Testis (tissue), 3 donors: Measurements from ENCODE around the gene SEC24B. TPM values are rescaled to one million over a fixed set of nuclear protein-coding genes. Genes with fewer than 3 reads are reported as not detected.

Experiments used
- DNase-seq: peaks from one replicate; pipeline ENCODE4 v3.0.0-alpha.2; 2019
- H3K27ac ChIP-seq, 2 donors: fragments of 200-600 bp; sonication (generic); one replicate each; pipeline ENCODE4 v1.5.1; 2019
- H3K27me3 ChIP-seq: fragments of 200-600 bp; sonication (generic); one replicate; pipeline ENCODE4 v1.5.1; 2019
- H3K36me3 ChIP-seq: fragments of 200-600 bp; sonication (generic); one replicate; pipeline ENCODE4 v1.5.1; 2017; ENCODE audit warnings: low read depth; ENCODE audit errors: missing control alignments
- H3K4me1 ChIP-seq: fragments of 200-600 bp; sonication (generic); one replicate; pipeline ENCODE4 v1.5.1; 2019
- H3K4me3 ChIP-seq, 2 donors: fragments of 200-600 bp; sonication (generic); one replicate each; pipeline ENCODE4 v1.5.1; 2017 to 2019
- H3K9me3 ChIP-seq: fragments of 200-600 bp; sonication (generic); one replicate; pipeline ENCODE4 v1.5.1; 2017
- CTCF ChIP-seq, 3 experiments: fragments of 450-650 bp in 2 of 3; fragments of 200-600 bp in 1 of 3; sonication (generic) in 1 of 3; IDR thresholded peaks; one replicate each; pipeline ENCODE4 v1.5.1; 2016 to 2019; ENCODE audit warnings: antibody characterized with exemption in 3 of 3, mild to moderate bottlenecking in 2 of 3, moderate library complexity in 1 of 3
- POLR2A ChIP-seq: fragments of 450-650 bp; IDR thresholded peaks from one replicate; pipeline ENCODE4 v1.6.1; 2017; ENCODE audit warnings: antibody characterized with exemption, mild to moderate bottlenecking, moderate library complexity
- WGBS, 2 donors: methylation state at CpG; one replicate each; pipeline ENCODE4 v1.1.5; 2018; 5-methylcytosine and 5-hydroxymethylcytosine counted together
- intact Hi-C: fragments of 100-400 bp; cut with DNase I; formaldehyde crosslinking; loops from one replicate; pipeline ENCODE4 v1.15.1; 2023; ENCODE audit warnings: low total_unique reads
- polyA plus RNA-seq: library from polyadenylated mRNA; stranded (reverse); fragments of 350-450 nt; fragmentation: Illumina TruSeq; extraction: RNeasy Lipid Tissue Mini Kit (QIAGEN cat#74804); gene quantifications from one replicate; pipeline ENCODE4 v1.2.3, GENCODE V29; 2014; ENCODE audit warnings: low read depth, low replicate concordance; ENCODE audit not compliant: insufficient read depth
- total RNA-seq, 2 donors: library from RNA; depleted of rRNA; stranded (reverse); fragments of >200 nt; gene quantifications; one replicate each; pipeline ENCODE4 v1.2.3, GENCODE V29; 2016

SEC24B gene
- total and polyA plus RNA-seq, 3 donors from 2014 or later = 22.7 to 38.6 (median 36.0) TPM

GRCh38 chr4:109560687-109561461 is 127.3 kb downstream of the SEC24B start:
- no peaks in the 10 kb centered on the region for H3K27me3 ChIP-seq
- intact Hi-C loops = no loop called here
- no peaks in the 10 kb centered on the region for H3K36me3 ChIP-seq
- peak overlapping the region; percentile 42 to 85 for H3K27ac ChIP-seq
- H3K4me3 ChIP-seq = peak overlapping the region; percentile 67 to 68
- no peak for TF ChIP-seq CTCF (IDR thresholded peaks at IDR 0.05)
- TF ChIP-seq POLR2A = no peak
- 1% methylated on average over 11 to 29 of the region's 29 CpGs for WGBS, 2 donors
- DNase-seq = peak; percentile 34
- H3K4me1 ChIP-seq = no peaks in the 10 kb centered on the region
- H3K9me3 ChIP-seq = no peaks in the 10 kb centered on the region

DNA sequence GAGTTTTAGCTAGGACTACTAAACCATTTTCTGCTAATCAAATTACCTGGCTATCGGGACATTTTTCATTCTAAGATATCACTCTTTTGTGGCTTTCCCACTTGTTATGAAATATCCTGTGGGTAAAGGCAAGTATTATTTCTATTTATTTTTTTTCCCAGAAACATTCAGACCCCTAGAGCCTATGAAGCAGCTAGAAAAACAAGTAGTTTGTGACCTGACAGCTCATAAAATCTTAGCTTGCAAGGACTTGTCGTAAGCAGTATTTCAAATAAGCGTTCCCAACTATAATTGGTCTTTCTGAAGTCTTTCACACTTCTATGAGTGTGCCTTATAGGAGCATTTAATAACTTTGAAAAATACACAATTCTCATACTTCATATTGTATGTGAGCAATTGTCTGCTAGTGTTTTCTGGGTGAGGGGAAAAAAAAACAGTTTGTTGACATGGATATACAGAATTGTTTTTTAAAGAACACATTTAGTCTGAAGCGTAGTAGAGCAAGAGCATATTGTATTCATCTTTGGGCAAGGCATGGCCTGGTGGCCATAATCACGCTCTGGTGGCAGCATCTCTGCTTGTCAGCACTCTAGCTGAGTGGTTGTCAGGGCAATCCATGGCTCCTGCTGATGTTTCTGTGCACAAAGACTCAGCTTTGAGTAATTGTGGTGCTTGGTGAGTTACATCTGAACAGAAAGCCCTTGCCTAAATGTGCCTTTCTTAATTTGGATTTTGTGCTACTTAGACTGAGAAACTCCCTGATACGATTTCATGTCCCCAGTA is 129.0 kb downstream of the SEC24B start:
- no peak overlapping the region for H3K4me3 ChIP-seq
- TF ChIP-seq CTCF (IDR thresholded peaks at IDR 0.05) (no peak), POLR2A (no peak)
- DNase-seq = no peak
- 83 to 93% methylated on average over 6 of the region's 6 CpGs for WGBS, 2 donors
- H3K36me3 ChIP-seq = no peaks in the 10 kb centered on the region
- H3K27ac ChIP-seq = no peak overlapping the region
- H3K27me3 ChIP-seq = no peaks in the 10 kb centered on the region
- H3K4me1 ChIP-seq = no peaks in the 10 kb centered on the region
- intact Hi-C loops = no loop called here
- no peaks in the 10 kb centered on the region for H3K9me3 ChIP-seq

DNA sequence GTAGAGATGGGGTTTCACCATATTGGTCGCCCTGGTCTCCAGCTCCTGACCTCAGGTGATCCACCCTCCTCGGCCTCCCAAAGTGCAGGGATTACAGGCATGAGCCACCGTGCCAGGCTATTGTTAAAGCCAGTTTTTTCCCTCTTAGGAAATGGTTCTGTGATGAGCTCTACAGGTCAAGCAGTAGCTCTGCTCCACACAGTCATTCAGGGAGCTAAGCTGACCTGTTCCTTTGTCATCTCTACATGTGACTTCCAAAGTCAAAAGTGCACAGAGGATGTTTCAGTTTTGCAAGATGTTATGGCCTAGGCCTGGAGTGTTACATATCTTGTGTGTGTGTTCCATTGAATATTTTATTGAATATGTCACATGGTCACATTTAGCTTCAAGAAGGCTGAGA is 137.9 kb downstream of the SEC24B start:
- no peak overlapping the region for H3K4me3 ChIP-seq
- intact Hi-C loops = no loop called here
- TF ChIP-seq POLR2A = no peak
- TF ChIP-seq CTCF (IDR thresholded peaks at IDR 0.05) = no peak
- no peak overlapping the region for H3K27ac ChIP-seq
- no peaks in the 10 kb centered on the region for H3K9me3 ChIP-seq
- H3K4me1 ChIP-seq = no peaks in the 10 kb centered on the region
- no peaks in the 10 kb centered on the region for H3K27me3 ChIP-seq
- 95 to 97% methylated on average over 3 of the region's 3 CpGs for WGBS, 2 donors
- H3K36me3 ChIP-seq = no peaks in the 10 kb centered on the region
- DNase-seq = no peak

GRCh38 chr4:109572154-109572553 is 138.5 kb downstream of the SEC24B start:
- WGBS, 2 donors = 91 to 93% methylated on average over 3 of the region's 3 CpGs
- TF ChIP-seq POLR2A (no peak), CTCF (IDR thresholded peaks at IDR 0.05) (no peak)

More at GRCh38 chr4:109572154-109572553, 138.5 kb downstream of the SEC24B start:
- Histone ChIP-seq H3K36me3 (no peaks in the 10 kb centered on the region), H3K4me3 (no peak overlapping the region), H3K27me3 (no peaks in the 10 kb centered on the region), H3K9me3 (no peaks in the 10 kb centered on the region), H3K27ac (no peak overlapping the region), H3K4me1 (no peaks in the 10 kb centered on the region)
- intact Hi-C loops = no loop called here
- DNase-seq = no peak
